ENCODE results near the gene MAP3K15. TPM values are rescaled to one million over a fixed set of nuclear protein-coding genes. Genes with fewer than 3 reads are reported as not detected.

The MAP3K15 gene
- total and polyA plus RNA-seq, 4 donors = 0.16 to 0.33 TPM; not detected in 2

DNA sequence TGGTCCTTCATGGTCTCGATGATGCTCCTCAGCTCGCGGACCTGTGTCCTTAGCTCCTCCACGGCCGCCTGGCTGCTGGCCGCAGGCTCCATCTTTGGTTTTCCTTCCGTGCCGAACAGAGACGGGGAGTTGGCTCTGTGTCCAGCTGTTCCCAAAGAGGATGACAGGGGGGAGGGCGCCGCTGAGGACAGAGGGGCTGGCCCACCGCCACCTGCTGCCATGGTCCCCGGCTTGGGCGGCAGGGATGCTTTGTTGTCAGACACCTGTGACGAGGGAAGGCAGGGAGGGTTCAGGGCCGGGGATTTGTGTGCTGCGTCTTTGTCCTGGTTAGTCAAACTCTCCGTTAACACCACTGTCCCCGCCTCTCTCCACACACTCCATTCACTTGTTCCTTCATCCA lies 26.6 kb upstream of the MAP3K15 start:
- WGBS, 2 donors = 88 to 96% methylated on average over 19 of the region's 19 CpGs
- ATAC-seq (ENCODE audit: low FRiP score) (no peak), DNase-seq (no peak)
- H3K36me3 ChIP-seq (ENCODE audit: control insufficient read depth in 1 of 2, insufficient read depth in 2 of 2, low read length in 1 of 2) = no peaks in the 10 kb centered on the region
- H3K27ac ChIP-seq (ENCODE audit: low read depth in 1 of 2, low read length in 2 of 2) = no peak overlapping the region
- no peaks in the 10 kb centered on the region for H3K9me3 ChIP-seq (ENCODE audit: control insufficient read depth, low read length)
- H3K27me3 ChIP-seq (ENCODE audit: control insufficient read depth in 1 of 2, insufficient read depth in 2 of 2, low read length in 1 of 2) = no peaks in the 10 kb centered on the region
- no peak overlapping the region for H3K4me3 ChIP-seq (ENCODE audit: low read length in 2 of 2)
- no peaks in the 10 kb centered on the region for H3K4me1 ChIP-seq (ENCODE audit: control insufficient read depth in 1 of 2, insufficient read depth in 2 of 2, low read length in 2 of 2)
- intact Hi-C loops (cut with DNase I) = loop anchor here in 1 of 2 donors (5.0 kb wide), 1 partner anchor 345 kb away; the partner anchor contains the start of gene SH3KBP1

DNA sequence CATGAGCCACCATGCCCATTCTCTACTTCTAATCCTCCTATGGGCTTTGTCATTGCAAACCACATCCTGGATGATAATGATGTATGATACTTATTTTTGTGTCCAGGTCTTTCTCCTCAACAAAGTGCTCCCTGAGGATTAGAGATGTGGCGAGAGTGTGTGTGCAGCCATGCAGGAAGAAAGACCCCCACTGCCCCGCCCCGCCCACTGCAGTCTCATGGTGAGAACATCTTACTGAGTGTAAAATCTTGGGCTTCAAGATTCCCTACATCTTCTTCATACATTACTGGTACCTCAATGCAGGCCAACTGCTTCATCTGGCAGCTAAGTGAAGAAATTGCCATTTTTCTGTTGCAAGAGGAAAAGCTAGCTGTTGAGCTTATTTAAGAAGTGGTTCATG lies 25.9 kb upstream of the MAP3K15 start:
- intact Hi-C loops (cut with DNase I) = loop anchor here in 1 of 2 donors (5.0 kb wide), 1 partner anchor 346 kb away; the partner anchor contains the start of gene SH3KBP1
- 62 to 99% methylated on average over 3 of the region's 3 CpGs for WGBS, 2 donors

DNA sequence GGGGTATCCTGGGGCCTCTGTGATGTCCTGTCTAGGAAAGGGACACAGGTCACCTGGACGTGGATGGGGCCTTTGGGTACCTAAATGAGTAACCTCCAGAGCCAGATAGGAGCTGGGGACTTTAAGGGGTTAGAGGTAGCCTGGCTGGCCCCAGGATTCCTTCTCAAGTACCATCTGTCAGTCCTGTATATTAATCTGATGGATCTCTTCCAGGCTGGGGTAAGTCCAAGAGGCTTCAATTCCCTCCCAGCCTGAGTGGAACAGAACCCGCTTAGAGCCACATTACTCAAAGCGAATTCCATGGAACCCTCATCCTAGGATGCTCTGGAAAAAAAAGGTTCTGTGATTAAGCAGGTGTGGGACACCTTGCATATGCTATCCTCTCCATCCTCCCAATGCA lies 24.8 kb upstream of the MAP3K15 start:
- no peak overlapping the region for H3K27ac ChIP-seq (ENCODE audit: low read depth in 1 of 2, low read length in 2 of 2)
- no peaks in the 10 kb centered on the region for H3K27me3 ChIP-seq (ENCODE audit: control insufficient read depth in 1 of 2, insufficient read depth in 2 of 2, low read length in 1 of 2)
- DNase-seq (no peak), ATAC-seq (ENCODE audit: low FRiP score) (no peak)
- WGBS, 2 donors = 76 to 89% methylated on average over 3 of the region's 3 CpGs
- H3K9me3 ChIP-seq (ENCODE audit: control insufficient read depth, low read length) = no peaks in the 10 kb centered on the region
- no peaks in the 10 kb centered on the region for H3K4me1 ChIP-seq (ENCODE audit: control insufficient read depth in 1 of 2, insufficient read depth in 2 of 2, low read length in 2 of 2)
- intact Hi-C loops (cut with DNase I) = loop anchor here in 1 of 2 donors (5.0 kb wide), 1 partner anchor 347 kb away; the partner anchor contains the start of gene SH3KBP1
- H3K36me3 ChIP-seq (ENCODE audit: control insufficient read depth in 1 of 2, insufficient read depth in 2 of 2, low read length in 1 of 2) = no peaks in the 10 kb centered on the region
- no peak overlapping the region for H3K4me3 ChIP-seq (ENCODE audit: low read length in 2 of 2)

More for the DNA sequence above, 25.9 kb upstream of the MAP3K15 start:
- Histone ChIP-seq H3K36me3 (ENCODE audit: control insufficient read depth in 1 of 2, insufficient read depth in 2 of 2, low read length in 1 of 2) (no peaks in the 10 kb centered on the region), H3K4me1 (ENCODE audit: control insufficient read depth in 1 of 2, insufficient read depth in 2 of 2, low read length in 2 of 2) (no peaks in the 10 kb centered on the region), H3K4me3 (ENCODE audit: low read length in 2 of 2) (no peak overlapping the region), H3K27ac (ENCODE audit: low read depth in 1 of 2, low read length in 2 of 2) (no peak overlapping the region), H3K27me3 (ENCODE audit: control insufficient read depth in 1 of 2, insufficient read depth in 2 of 2, low read length in 1 of 2) (no peaks in the 10 kb centered on the region), H3K9me3 (ENCODE audit: control insufficient read depth, low read length) (no peaks in the 10 kb centered on the region)
- DNase-seq (no peak), ATAC-seq (ENCODE audit: low FRiP score) (no peak)

DNA sequence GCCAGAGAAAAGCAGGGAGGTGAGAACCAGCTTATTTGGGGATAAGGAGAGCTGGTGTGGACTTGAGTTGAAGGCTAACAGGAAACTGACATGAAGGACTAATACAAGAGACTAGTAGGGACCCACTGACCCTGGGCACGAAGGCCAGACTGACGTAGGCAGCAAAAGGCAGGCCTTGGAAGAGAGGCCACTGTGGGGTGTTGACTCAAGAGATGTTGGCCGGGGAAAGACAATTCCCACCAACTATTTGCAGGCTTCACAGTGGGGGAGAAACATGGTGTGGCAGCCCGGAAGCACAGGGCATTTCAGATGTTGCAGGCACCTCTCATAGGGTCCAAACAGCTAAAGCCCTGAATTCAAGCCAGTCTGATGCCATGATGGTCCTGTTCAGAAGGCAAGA lies 24.4 kb upstream of the MAP3K15 start:
- intact Hi-C loops (cut with DNase I) = loop anchor here (5.0 to 10.0 kb wide), 2 partner anchors 165 to 348 kb away; partner anchors contain the start of gene SH3KBP1 (in 1 of the 2)
- 70 to 92% methylated on average over 4 of the region's 4 CpGs for WGBS, 2 donors
- DNase-seq (no peak), ATAC-seq (ENCODE audit: low FRiP score) (no peak)
- no peaks in the 10 kb centered on the region for H3K4me1 ChIP-seq (ENCODE audit: control insufficient read depth in 1 of 2, insufficient read depth in 2 of 2, low read length in 2 of 2)
- H3K36me3 ChIP-seq (ENCODE audit: control insufficient read depth in 1 of 2, insufficient read depth in 2 of 2, low read length in 1 of 2) = no peaks in the 10 kb centered on the region
- H3K27me3 ChIP-seq (ENCODE audit: control insufficient read depth in 1 of 2, insufficient read depth in 2 of 2, low read length in 1 of 2) = no peaks in the 10 kb centered on the region
- no peak overlapping the region for H3K4me3 ChIP-seq (ENCODE audit: low read length in 2 of 2)
- no peak overlapping the region for H3K27ac ChIP-seq (ENCODE audit: low read depth in 1 of 2, low read length in 2 of 2)
- H3K9me3 ChIP-seq (ENCODE audit: control insufficient read depth, low read length) = no peaks in the 10 kb centered on the region

DNA sequence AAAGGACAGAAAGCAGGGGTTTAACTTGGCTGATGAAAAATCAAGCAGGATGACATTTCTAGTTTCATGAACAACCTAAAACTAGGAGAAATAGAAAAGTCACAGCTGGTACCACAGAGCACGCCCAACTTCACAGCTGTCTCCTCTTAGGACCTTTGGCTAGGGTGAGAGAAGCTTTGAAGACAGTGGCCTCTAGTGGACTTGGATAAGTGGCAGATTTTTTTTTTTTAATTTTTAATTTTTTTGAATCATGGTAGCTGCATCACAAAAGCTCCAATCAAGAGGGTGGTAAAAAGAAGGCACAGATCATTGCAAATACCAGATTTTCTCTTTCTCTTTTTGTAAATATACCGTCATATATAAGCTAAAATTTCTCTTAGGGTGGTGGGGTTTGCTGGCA lies 20.2 kb upstream of the MAP3K15 start:
- WGBS, 2 donors = 50 to 74% methylated on average over 2 of the region's 2 CpGs
- Histone ChIP-seq H3K4me1 (ENCODE audit: control insufficient read depth in 1 of 2, insufficient read depth in 2 of 2, low read length in 2 of 2) (no peaks in the 10 kb centered on the region), H3K4me3 (ENCODE audit: low read length in 2 of 2) (no peak overlapping the region), H3K27me3 (ENCODE audit: control insufficient read depth in 1 of 2, insufficient read depth in 2 of 2, low read length in 1 of 2) (no peaks in the 10 kb centered on the region), H3K36me3 (ENCODE audit: control insufficient read depth in 1 of 2, insufficient read depth in 2 of 2, low read length in 1 of 2) (no peaks in the 10 kb centered on the region), H3K27ac (ENCODE audit: low read depth in 1 of 2, low read length in 2 of 2) (no peak overlapping the region), H3K9me3 (ENCODE audit: control insufficient read depth, low read length) (no peaks in the 10 kb centered on the region)
- ATAC-seq (ENCODE audit: low FRiP score) = no peak
- intact Hi-C loops (cut with DNase I) = loop anchor here in 1 of 2 donors (10.0 kb wide), 1 partner anchor 161 kb away; no protein-coding TSS in a partner anchor
- DNase-seq = no peak

DNA sequence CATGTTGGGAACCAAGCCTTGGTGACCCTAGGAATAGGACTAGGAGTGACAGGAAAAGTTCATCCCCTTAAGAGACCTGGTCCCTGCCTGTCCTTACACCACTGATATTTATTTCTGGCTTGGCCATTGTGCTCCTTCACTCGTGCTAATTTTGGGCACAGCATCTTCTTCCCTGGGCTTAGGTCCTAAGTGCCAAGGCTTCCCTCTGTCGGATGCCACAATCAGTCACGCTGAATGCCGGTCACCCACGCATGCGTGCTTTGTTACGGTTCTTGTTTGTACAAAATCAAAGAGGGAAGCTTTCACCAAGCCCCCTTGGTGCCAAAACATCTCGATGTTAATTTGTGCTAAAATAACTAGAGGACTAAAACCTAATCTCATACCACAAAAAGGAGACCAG lies 17.4 kb upstream of the MAP3K15 start:
- ATAC-seq (ENCODE audit: low FRiP score) = no peak
- Histone ChIP-seq H3K27ac (ENCODE audit: low read depth in 1 of 2, low read length in 2 of 2) (no peak overlapping the region), H3K9me3 (ENCODE audit: control insufficient read depth, low read length) (no peaks in the 10 kb centered on the region), H3K4me3 (ENCODE audit: low read length in 2 of 2) (no peak overlapping the region), H3K4me1 (ENCODE audit: control insufficient read depth in 1 of 2, insufficient read depth in 2 of 2, low read length in 2 of 2) (no peaks in the 10 kb centered on the region), H3K27me3 (ENCODE audit: control insufficient read depth in 1 of 2, insufficient read depth in 2 of 2, low read length in 1 of 2) (no peaks in the 10 kb centered on the region), H3K36me3 (ENCODE audit: control insufficient read depth in 1 of 2, insufficient read depth in 2 of 2, low read length in 1 of 2) (no peaks in the 10 kb centered on the region)
- no peak for DNase-seq
- intact Hi-C loops (cut with DNase I) = loop anchor here (5.0 to 10.0 kb wide), 2 partner anchors 158 to 160 kb away; no protein-coding TSS in a partner anchor
- 78 to 79% methylated on average over 8 of the region's 8 CpGs for WGBS, 2 donors

DNA sequence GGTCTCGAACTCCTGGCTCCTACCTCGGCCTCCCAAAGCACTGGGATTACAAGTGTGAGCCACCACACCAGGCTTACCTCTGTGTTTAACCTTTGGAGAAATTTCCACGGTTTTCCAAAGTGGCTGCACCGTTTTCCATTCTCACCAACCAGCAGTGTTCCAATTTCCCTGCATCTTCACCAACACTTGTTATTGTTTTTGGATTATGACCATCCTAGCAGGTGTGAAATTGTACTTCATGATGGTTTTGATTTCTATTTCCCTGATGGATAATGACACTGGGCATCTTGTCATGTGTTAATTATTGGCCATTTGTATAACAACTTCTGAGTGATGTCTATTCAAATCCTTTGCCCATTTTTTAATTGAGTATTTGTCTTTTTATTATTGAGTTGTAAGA lies 2.7 kb upstream of the MAP3K15 start:
- no peaks in the 10 kb centered on the region for H3K9me3 ChIP-seq (ENCODE audit: control insufficient read depth, low read length)
- H3K27me3 ChIP-seq (ENCODE audit: control insufficient read depth in 1 of 2, insufficient read depth in 2 of 2, low read length in 1 of 2) = no peaks in the 10 kb centered on the region
- H3K4me3 ChIP-seq (ENCODE audit: low read length in 2 of 2) = no peak overlapping the region
- no peaks in the 10 kb centered on the region for H3K4me1 ChIP-seq (ENCODE audit: control insufficient read depth in 1 of 2, insufficient read depth in 2 of 2, low read length in 2 of 2)
- DNase-seq = no peak
- H3K36me3 ChIP-seq (ENCODE audit: control insufficient read depth in 1 of 2, insufficient read depth in 2 of 2, low read length in 1 of 2) = no peaks in the 10 kb centered on the region
- no peak overlapping the region for H3K27ac ChIP-seq (ENCODE audit: low read depth in 1 of 2, low read length in 2 of 2)
- intact Hi-C loops (cut with DNase I) = no loop called here
- no peak for ATAC-seq (ENCODE audit: low FRiP score)
- WGBS, 2 donors = 71 to 87% methylated on average over 4 of the region's 4 CpGs

DNA sequence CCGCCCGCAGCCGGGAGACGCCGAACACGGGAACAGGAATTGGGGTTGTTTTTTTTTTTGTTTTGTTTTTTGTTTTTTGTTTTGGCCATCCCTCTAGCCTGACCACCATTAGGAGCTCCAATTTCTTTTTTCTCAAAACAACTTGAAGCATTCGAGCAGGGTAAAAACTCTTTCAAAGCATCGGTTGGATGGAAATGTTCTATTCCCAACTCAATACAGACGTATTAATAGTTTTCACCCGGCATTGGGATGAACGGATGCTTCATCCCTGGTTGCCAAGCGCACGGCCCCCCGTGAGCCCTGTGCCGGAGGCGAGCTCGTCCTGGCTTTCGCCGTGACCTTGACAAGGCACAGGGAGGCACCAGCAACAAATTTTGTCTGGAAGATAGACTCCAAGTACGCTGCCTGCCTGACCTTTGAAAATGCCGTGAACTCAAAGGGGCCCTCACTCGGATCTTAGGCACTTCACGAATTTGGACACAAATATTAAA lies 352 bp upstream of the MAP3K15 start:
- intact Hi-C loops (cut with DNase I) = no loop called here
- no peak overlapping the region for H3K4me3 ChIP-seq (ENCODE audit: low read length in 2 of 2)
- H3K36me3 ChIP-seq (ENCODE audit: control insufficient read depth in 1 of 2, insufficient read depth in 2 of 2, low read length in 1 of 2) = no peaks in the 10 kb centered on the region
- ATAC-seq (ENCODE audit: low FRiP score) (no peak), DNase-seq (no peak)
- H3K27me3 ChIP-seq (ENCODE audit: control insufficient read depth in 1 of 2, insufficient read depth in 2 of 2, low read length in 1 of 2) = no peaks in the 10 kb centered on the region
- no peaks in the 10 kb centered on the region for H3K9me3 ChIP-seq (ENCODE audit: control insufficient read depth, low read length)
- no peak overlapping the region for H3K27ac ChIP-seq (ENCODE audit: low read depth in 1 of 2, low read length in 2 of 2)
- WGBS, 2 donors = 6 to 24% methylated on average over 23 of the region's 23 CpGs
- H3K4me1 ChIP-seq (ENCODE audit: control insufficient read depth in 1 of 2, insufficient read depth in 2 of 2, low read length in 2 of 2) = no peaks in the 10 kb centered on the region

DNA sequence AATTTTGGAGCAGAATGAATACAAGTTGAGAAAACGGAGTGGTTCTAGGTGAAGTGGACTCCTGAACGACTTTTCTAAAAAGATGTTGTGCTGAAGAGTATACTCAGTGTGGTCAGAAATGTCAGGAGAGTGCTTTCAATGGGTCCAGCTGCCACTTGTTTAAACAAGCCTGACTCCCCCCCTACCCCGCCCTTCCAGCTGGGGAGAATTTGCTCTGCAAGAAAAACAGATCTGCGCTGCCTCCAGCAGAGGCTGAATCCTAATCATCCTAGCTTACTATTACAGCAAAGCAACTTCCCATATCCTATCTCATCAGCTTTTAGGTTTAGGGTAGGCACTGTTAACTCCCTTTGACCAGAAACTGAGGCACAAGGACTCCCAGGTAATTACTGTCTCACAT lies 1.9 kb downstream of the MAP3K15 start:
- ATAC-seq (ENCODE audit: low FRiP score) = no peak
- intact Hi-C loops (cut with DNase I) = no loop called here
- Histone ChIP-seq H3K27me3 (ENCODE audit: control insufficient read depth in 1 of 2, insufficient read depth in 2 of 2, low read length in 1 of 2) (no peaks in the 10 kb centered on the region), H3K27ac (ENCODE audit: low read depth in 1 of 2, low read length in 2 of 2) (no peak overlapping the region), H3K9me3 (ENCODE audit: control insufficient read depth, low read length) (no peaks in the 10 kb centered on the region), H3K4me3 (ENCODE audit: low read length in 2 of 2) (no peak overlapping the region), H3K4me1 (ENCODE audit: control insufficient read depth in 1 of 2, insufficient read depth in 2 of 2, low read length in 2 of 2) (no peaks in the 10 kb centered on the region), H3K36me3 (ENCODE audit: control insufficient read depth in 1 of 2, insufficient read depth in 2 of 2, low read length in 1 of 2) (no peaks in the 10 kb centered on the region)
- no peak for DNase-seq
- WGBS, 2 donors = 11 to 36% methylated on average over 4 of the region's 4 CpGs
